Measurements from ENCODE around the gene RANGRF.

- no peak for TF ChIP-seq CTCF (conservative IDR thresholded peaks at IDR 0.05)
- no peak for TF ChIP-seq ZFX (IDR thresholded peaks at IDR 0.05)
Measured at GRCh38 chr17:8249621-8250500, 38.6 kb upstream of the RANGRF start.
